Nephron progenitor cell (in vitro differentiated cells): ENCODE data around the gene FGGY.
A peak's percentile ranks its signal among the peaks of the same experiment; 100 is the strongest.

Experiments
- DNase-seq: peaks from one replicate; pipeline ENCODE4 v3.0.0; 2021
- H3K27ac Mint-ChIP-seq: 2 replicates; pipeline ENCODE4 v1.8.0; 2021; ENCODE audit warnings: mild to moderate bottlenecking, moderate library complexity, mixed read lengths
- H3K27me3 Mint-ChIP-seq: 2 replicates; pipeline ENCODE4 v1.8.0; 2021; ENCODE audit warnings: mild to moderate bottlenecking, low read depth, mixed read lengths; ENCODE audit not compliant: poor library complexity
- H3K36me3 Mint-ChIP-seq: 2 replicates; pipeline ENCODE4 v1.8.0; 2021; ENCODE audit warnings: low read depth, mixed read lengths
- H3K4me1 Mint-ChIP-seq: 2 replicates; pipeline ENCODE4 v1.8.0; 2021; ENCODE audit warnings: mixed read lengths
- H3K4me3 Mint-ChIP-seq: 2 replicates; pipeline ENCODE4 v1.8.0; 2021; ENCODE audit warnings: mild to moderate bottlenecking, moderate library complexity, mixed read lengths
- H3K9me3 Mint-ChIP-seq: 2 replicates; pipeline ENCODE4 v1.8.0; 2021; ENCODE audit warnings: mild to moderate bottlenecking, moderate library complexity, mixed read lengths
- TF ChIP-seq, protein P1 (sequence below): fragments of 200-600 bp; sonication (generic); IDR thresholded peaks from 2 replicates; pipeline ENCODE4 v1.5.0; 2021; ENCODE audit warnings: antibody characterized with exemption

FGGY gene

DNA sequence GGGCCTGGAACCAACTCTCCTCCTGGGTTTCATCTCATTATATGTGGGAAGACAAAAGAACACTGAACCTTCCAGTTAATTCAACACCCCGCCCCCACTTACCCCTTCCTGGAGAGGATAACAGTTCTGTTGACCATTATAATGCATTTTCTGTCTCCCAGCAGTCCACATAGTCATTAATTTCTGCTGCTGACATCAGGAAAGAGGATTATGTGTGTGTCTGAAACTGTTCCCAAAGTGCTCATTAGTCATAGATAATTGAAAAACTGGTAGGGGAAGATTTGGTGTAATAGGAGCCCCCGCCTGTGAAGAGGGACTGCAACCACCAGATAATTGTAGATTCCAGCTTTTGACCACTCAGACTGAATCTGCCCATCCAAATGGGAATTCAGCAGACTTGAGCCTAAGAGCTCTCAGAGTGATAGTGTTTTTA lies 208.7 kb downstream of the FGGY start:
- H3K4me3 Mint-ChIP-seq: no peak overlapping the region
- DNase-seq: no peak
- H3K4me1 Mint-ChIP-seq: peaks cover 61% of the 10 kb centered on the region
- peaks cover 5% of the 10 kb centered on the region for H3K36me3 Mint-ChIP-seq
- H3K9me3 Mint-ChIP-seq: no peaks in the 10 kb centered on the region
- peak overlapping the region; percentile 64 for H3K27ac Mint-ChIP-seq
- peaks cover 2% of the 10 kb centered on the region for H3K27me3 Mint-ChIP-seq
- TF ChIP-seq, protein P1, sequence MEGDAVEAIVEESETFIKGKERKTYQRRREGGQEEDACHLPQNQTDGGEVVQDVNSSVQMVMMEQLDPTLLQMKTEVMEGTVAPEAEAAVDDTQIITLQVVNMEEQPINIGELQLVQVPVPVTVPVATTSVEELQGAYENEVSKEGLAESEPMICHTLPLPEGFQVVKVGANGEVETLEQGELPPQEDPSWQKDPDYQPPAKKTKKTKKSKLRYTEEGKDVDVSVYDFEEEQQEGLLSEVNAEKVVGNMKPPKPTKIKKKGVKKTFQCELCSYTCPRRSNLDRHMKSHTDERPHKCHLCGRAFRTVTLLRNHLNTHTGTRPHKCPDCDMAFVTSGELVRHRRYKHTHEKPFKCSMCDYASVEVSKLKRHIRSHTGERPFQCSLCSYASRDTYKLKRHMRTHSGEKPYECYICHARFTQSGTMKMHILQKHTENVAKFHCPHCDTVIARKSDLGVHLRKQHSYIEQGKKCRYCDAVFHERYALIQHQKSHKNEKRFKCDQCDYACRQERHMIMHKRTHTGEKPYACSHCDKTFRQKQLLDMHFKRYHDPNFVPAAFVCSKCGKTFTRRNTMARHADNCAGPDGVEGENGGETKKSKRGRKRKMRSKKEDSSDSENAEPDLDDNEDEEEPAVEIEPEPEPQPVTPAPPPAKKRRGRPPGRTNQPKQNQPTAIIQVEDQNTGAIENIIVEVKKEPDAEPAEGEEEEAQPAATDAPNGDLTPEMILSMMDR: no peak

DNA sequence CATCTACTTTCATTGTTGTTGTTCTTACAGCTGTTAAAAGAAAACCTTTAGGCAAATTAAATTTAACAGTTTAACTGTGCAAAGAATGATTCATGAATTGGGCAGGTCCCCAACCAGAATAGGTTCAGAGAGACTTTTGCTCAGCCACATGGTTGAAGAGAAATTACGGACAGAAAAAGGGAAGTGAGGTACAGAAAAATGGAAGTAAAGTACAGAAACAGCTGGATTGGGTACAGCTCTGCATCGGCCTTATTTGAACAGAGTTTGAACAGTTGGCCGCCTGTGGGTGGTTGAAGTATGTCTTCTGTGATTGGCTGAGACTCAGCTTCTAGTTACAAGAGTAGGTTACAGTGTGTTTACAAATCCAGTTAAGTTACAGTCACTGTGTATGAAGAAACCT lies 210.1 kb downstream of the FGGY start:
- TF ChIP-seq, protein P1: no peak
- DNase-seq: no peak
- Mint-ChIP-seq H3K27ac (no peak overlapping the region), H3K9me3 (no peaks in the 10 kb centered on the region), H3K4me1 (peaks cover 48% of the 10 kb centered on the region), H3K4me3 (no peak overlapping the region), H3K36me3 (peaks cover 5% of the 10 kb centered on the region), H3K27me3 (peaks cover 2% of the 10 kb centered on the region)

DNA sequence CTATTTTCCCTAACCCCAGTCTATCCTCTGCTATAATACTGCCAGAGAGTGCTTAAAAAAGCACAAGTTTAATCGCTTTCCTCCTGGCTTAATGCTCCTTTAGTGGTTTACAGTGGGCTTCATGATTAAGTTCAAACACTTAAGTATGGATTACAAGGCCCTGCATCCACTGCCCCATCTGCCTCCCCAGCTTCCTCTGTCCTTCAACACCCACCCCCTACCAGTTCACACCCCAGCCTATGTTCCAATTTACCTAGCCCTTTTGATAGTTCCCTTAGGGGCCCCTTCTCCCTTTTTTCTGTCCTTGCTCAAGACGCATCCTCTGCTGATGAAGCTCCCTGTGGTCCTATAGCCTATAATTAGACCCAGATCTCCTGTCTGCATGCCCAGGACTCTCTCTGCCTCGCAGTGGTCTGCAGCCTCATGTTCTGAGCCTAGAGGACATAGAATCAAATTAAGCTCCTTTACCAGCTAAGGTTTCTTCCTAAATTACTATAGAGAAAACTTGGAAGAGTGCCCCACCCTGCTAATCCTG lies 212.5 kb downstream of the FGGY start:
- DNase-seq: no peak
- Mint-ChIP-seq H3K27me3 (peaks cover 2% of the 10 kb centered on the region), H3K4me3 (no peak overlapping the region), H3K27ac (no peak overlapping the region), H3K36me3 (peaks cover 5% of the 10 kb centered on the region), H3K9me3 (no peaks in the 10 kb centered on the region), H3K4me1 (peaks cover 44% of the 10 kb centered on the region)
- TF ChIP-seq, protein P1: no peak

DNA sequence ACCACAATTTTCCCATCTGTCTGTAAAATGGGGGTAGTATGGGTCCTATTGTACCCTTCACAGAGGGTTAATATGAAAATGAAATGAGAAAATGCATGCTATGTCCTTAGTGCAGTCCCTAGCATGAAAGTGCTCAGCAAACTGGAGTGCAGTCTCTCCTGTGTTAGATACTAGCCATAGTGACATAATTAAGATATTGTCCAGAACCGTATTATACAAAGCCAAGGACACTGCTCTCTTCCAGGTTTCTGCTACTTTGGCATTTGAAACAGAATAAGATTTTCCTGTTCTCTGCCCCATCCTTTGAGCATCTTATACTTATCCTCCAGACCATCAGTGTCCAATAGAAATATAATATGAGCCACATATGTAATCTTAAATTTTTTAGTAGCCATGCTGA lies 213.4 kb downstream of the FGGY start:
- H3K9me3 Mint-ChIP-seq: peaks cover 2% of the 10 kb centered on the region
- H3K27me3 Mint-ChIP-seq: peaks cover 2% of the 10 kb centered on the region
- no peak for DNase-seq
- peaks cover 13% of the 10 kb centered on the region for H3K36me3 Mint-ChIP-seq
- TF ChIP-seq, protein P1: no peak
- peaks cover 44% of the 10 kb centered on the region for H3K4me1 Mint-ChIP-seq
- H3K27ac Mint-ChIP-seq: no peak overlapping the region
- no peak overlapping the region for H3K4me3 Mint-ChIP-seq

DNA sequence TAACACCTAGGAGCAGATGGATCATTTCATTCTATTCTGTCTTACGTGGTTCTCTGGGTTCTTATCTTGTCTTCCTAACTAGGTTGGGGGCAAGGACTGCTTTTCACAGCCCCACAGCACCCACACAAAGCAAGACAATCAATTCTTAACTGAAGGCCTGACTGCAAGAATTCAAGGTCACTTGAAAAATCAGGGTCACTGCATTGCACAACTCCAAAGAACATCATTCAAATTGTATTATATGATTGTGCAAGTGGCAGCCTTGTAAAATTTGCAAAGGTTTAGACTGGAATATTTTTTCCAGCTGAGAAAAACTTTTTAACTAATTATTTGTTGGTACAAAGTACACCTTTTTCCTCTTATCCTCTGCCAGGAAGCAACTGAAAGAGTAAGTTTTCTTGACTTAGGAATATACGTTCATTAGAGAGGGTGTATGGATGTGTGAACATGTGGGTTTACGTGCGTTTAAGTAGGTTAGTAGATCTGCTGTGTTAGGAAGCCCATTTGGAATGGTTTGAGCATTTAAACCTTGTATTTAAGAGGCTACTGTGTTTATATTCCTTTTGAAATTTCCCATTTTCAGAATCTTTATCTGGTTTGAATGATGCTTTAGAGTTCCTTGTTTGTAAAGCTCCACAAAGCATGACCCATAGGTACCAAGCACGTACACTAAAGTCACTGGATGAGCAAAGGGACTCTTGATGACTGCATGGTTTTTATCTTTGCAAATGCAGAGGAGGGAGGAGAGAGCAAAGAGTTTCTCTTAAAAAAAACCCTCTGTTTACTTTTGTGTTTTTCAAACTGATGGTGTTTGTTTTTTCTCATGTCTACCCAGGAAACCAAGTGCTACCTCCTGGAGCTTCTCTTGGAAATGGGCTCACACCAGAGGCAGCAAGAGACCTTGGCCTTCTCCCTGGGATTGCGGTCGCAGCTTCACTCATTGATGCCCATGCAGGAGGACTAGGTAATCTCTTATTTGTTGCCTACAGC lies 214.9 kb downstream of the FGGY start:
- H3K27me3 Mint-ChIP-seq: peaks cover 2% of the 10 kb centered on the region
- H3K4me3 Mint-ChIP-seq: no peak overlapping the region
- H3K27ac Mint-ChIP-seq: no peak overlapping the region
- H3K4me1 Mint-ChIP-seq: peaks cover 35% of the 10 kb centered on the region
- H3K36me3 Mint-ChIP-seq: peaks cover 27% of the 10 kb centered on the region
- peaks cover 4% of the 10 kb centered on the region for H3K9me3 Mint-ChIP-seq
- TF ChIP-seq, protein P1: no peak
- DNase-seq: no peak
